Amygdala (tissue), 56 donors: Measurements from ENCODE around the gene MSH2.

ENCODE experiments used
- DNase-seq, 56 donors: peaks; one replicate each; lab custom pipeline; 2025; lab: John Stamatoyannopoulos, UW

Gene MSH2

DNA sequence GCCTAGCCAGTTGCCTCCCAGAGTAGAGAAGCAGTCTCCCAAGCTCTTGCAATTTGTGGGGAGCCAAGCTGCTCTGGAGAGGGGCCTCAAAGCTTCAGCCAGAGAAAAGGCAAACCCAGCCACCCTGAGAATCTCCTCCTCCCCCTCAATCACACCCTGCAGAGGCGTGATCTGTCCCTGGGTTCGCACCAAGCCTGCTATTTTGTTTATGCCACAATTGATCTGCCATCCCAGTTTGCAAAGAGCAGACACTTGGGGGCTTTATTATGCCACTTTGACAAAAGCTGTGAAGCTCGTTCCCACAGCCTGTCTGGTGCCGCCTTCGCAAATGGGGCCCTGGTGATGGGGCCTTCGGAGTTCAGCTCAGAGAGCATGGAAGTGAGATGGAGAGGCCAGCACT is 125.5 kb downstream of the MSH2 start:
- DNase-seq, result no peak

DNA sequence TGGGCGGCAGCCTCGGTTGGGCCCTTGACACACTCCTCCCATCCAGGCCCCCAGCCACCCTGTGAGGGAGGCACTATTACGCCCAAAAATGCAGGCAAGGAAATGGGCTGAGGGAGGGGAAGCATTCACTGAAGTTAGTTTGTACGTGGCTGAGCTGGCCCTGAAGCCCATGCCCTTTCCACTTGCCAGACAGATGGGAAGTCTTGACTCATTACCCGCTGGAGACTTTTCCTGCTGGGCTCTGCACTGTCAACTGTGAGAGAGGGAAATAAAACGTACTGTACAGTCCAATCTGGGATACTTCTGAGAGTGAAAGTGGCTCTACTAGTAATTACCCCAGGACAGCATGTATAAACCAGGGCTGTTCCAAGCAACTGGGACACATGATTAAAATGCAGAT is 125.9 kb downstream of the MSH2 start:
- no peak for DNase-seq

DNA sequence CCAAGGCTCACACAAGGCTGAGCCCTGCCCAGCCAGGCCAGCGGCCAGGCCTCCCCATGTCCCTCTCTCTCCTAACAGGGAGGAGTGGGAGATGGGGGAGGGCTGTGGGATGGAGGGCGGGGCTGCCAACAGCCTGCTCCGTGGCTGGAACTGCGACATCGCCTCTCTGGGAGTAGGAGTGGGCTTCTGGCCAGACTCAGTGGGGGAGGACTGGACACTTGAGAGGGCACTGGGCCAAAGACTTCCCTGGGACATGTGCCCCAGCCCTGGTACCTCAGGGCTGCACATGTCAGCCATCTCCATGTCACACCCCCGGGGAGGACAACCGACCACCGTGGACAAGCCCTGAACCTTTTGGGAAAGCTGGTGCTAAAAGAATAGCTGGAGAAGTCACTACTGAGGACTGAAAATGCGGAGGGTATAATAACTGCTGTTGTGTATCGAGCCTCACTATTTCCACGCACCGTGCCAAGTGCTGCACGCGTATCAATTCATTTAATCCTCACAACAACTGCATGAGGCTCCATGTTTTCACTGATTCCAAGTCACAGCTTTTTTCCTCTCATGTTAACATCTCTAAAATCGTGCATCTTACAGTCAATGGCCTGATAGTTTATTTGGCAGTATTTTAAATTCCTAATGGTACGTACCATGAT is 127.3 kb downstream of the MSH2 start:
- peak in 1 of 56 donors; percentile 8 for DNase-seq

DNA sequence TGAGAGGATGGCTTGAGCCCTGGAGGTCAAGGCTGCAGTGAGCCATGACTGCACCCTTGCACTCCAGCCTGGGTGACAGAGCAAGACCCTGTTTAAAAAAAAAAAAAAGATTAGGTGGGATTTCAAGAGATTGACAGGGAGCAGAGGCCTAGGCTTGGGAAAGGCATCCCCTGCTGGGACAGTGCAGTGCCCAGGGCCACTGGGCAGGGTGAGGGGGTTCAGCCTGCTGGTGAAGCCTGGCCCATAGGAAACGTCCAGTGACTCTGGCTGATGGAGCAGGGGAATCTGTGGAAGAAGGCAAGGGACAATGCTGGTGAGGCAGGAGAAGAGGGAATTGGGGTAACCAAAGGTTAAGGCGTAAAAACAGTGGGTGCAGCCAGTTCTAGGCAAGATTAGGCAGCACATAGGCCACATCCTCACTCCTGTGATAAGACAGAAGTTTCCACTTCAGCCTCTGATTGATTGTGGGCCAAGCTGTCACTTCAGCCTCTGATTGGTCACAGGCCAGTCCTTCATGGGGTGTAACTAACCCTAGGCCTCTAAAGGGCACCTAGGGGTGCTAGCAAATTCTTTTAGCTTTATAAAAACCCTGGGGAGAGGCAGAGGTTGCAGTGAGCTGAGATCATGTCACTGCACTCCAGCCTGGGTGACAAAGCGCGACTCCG is 128.6 kb downstream of the MSH2 start:
- no peak for DNase-seq
